OCI-M2 (cell line): ENCODE measurements around the gene CAMTA1.
"Not testable (repeated sequence)": the region's sequence is repeated elsewhere in the genome, so short reads cannot be mapped to it uniquely, and the experiment has no call there.

ENCODE experiments used
- DNase-seq: peaks from one replicate; lab custom pipeline; 2025; ENCODE audit not compliant: unreplicated experiment; lab: John Stamatoyannopoulos, UW

The CAMTA1 gene

DNA sequence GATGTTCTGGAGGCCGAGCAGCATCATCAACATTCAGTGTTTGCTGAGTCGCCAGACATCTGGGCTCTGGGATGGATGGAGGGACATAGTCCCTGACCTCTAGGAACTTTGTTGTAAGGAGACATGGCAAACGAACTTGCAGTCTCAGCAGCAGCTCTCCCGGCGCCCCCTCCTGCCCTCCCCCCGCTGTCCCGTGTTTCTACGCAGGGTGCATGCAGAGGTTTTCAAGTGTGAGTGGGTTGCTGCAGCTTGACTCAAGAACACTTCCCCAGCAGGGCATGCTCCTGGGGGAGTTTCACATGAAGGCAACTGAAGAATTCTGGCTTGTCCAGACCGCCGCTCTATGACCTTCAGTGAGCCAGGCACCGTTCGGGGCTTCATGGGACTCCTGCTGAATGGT is 121.9 kb downstream of the CAMTA1 start:
- DNase-seq = no peak

DNA sequence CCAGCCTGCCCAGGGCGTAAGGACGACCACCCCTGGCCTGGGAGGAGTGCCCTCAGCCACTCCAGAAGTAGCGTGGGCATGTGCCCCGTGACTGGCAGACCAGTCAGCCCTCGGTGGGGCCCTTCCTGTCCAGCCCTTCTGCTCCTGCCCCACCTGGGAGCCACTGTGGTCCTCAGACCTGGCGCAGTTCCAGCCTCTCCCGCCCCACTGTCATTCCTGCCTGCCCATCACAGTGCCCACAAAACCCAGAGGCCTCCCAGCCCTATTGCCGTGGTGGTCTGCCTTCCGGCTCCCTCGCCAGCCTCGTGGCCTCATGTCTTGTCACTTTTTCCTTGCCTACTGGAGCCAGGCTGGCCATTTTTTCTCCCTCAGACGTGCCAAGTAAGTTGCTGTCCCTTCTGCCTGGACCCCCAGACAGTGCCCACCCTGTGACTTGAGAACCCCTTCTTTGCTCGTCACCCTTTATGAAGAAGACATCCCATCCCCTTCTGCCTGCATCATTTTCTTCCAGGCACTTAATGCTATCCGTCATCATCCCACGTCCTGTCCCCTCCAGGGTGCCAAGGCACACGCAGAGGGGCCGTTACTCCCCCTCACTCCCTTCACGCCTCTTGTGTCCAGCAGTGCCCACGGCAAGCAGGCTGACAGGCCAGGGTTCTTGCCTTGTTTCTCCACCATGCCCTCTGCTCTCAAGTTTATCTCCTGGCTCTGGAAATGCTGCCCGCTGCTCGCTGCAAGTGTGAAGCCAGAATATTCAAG is 122.6 kb downstream of the CAMTA1 start:
- no peak for DNase-seq

DNA sequence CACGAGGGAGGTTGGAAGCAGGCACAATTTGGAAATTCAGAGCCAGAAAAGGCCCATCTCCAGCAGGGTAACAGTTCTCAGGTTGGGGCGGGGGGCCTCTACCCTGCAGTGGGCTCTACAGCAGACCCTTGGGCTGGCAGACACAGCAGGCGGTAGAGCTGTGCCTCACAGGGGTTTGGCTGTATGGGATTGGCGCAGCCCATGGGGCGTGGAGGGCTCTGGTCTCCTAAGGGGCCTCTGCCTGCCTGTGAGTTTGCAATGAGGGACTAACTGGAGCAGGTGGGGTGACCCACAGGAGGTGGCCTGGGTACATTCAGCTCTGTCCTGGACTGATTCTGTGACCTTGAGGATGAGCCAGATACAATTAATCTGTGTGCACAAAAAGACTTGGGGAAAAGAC is 124.1 kb downstream of the CAMTA1 start:
- DNase-seq = no peak

DNA sequence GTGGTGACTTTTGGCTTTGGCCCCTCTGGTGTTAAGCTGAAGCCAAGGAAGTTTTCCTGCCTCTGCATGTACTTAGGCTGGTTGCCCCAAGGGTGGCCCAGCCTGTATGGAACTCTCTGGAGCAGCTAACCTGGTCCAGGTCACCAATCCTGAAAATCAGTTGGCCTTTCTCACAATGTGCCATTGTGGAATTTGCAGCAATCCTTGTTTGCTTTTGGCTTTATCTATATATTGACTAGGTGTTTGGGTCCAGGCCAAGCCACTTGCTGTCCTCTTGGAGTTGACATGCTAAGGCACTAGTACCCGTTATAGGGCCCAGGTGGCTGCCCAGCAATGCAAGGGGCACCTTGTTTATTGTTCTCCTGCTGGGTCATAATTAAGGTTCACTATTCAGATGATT is 124.6 kb downstream of the CAMTA1 start:
- DNase-seq = no peak

DNA sequence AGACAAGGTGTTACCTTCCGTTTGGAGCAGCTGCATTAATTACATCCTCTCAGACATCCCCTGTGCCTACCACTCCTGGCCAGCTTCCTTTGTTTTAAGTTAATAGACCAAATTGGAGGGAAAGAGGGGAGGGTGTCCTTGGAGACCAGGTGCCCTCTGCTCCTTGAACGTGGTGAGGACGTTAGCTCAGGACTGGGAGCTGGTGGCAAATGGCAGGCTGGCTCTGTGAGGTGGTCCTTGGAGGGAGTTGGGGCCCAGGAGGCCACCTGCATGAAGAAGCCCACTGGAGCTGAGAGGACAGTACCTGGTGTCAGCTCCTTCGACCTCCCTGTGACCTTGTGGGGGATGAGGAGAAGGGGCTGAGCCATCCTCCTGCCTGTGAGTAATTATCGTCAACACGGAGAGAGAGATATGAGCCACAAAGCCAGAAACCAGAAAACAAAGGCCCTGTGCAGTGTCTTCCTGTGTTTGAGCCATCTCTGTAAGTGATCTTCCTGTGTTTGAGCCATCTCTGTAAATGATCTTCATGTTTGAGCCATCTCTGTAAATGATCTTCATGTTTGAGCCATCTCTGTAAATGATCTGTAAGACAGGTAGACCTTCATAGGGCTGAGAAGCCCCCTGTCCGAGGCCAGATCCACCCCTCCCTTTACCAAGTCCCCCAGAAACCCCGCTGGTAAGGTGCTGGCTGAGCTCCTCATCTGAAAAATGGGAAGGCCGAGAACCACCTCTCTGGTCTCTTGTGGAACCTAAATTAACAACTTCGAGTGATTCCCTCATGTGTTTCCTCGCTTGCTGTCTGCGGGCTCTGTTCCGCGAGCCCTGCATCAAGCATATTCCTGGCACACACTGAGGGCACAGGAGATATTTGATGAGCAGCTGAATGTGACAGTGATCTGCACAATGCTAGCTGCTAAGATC is 126.0 kb downstream of the CAMTA1 start:
- DNase-seq = no peak

DNA sequence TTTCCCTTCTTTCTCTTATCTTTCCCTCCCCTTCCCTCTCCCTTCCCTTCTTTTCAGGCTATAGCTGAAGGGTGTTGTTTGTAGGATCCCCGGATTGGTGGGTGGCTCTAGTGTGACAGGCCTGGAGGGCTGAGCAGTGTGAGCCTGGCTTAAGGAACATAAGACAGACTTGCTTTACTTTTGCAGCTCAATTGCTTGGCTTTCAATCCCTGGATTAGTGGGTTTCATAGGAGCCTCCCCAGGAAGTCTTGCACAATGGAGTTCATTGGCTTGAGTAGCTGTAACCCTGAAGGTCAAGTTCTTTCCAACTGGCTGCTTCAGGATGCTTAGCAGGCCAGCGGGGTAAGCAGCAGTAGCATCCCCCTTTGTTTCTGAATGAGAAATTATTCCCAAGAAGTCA is 126.7 kb downstream of the CAMTA1 start:
- DNase-seq = no peak

DNA sequence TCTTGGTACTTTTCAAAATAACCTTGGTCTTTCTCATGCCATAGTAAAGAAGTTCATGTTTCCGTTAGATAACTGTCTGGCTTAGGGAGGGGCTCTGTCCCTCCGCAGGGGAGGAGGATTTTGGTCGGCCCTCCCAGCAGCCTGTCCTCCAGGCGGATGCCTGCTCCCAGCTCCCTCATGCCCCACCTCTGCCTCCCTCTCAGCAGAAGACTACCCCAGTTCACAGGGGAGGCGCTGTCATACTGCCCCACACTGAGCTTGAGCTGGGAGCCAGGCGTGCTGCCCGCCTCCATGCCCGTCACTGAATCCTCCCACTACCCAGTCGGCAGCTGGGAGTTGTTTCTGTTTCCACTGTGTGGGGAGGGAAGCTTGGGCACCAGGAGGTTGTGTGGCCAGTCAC is 127.3 kb downstream of the CAMTA1 start:
- DNase-seq = no peak

DNA sequence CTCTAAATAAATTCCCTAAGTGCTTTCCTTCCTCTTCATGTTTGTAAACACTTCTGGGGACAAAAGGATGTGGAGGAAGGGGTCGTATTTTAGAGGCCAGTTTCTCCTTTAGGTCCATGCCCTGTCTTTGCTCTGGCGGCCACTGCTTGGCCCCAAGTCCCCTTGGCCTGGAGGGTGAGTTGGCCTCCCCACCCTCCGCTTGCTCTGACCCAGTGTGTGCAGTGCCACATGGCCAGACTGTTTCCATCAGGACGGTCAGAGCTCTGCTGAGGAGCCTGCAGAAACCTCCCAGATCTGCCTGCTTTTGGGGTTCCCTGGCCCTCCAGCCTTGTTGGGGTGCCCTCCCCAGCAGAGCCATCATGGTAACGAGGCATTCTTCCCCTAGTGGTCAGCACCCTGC is 127.8 kb downstream of the CAMTA1 start:
- no peak for DNase-seq

DNA sequence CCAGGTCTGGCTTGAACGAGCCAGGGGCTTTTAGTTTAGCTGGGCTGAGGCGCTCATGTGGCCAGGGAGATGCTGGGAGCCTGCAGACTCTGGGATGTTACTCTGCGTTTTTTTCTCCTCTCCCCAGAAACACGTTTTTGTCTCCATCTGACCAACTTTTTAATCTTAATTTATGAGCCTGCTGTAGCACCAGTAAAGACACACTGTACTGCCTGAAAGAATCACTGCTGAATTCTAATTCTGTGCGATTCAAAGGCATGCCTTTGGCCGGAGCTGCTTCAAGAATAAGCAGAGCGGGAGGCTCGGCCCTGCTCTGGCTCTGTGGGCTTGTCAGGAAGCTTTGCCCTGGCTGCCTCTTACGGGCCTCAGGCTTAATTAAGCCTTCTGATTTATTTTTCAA is 129.5 kb downstream of the CAMTA1 start:
- no peak for DNase-seq

DNA sequence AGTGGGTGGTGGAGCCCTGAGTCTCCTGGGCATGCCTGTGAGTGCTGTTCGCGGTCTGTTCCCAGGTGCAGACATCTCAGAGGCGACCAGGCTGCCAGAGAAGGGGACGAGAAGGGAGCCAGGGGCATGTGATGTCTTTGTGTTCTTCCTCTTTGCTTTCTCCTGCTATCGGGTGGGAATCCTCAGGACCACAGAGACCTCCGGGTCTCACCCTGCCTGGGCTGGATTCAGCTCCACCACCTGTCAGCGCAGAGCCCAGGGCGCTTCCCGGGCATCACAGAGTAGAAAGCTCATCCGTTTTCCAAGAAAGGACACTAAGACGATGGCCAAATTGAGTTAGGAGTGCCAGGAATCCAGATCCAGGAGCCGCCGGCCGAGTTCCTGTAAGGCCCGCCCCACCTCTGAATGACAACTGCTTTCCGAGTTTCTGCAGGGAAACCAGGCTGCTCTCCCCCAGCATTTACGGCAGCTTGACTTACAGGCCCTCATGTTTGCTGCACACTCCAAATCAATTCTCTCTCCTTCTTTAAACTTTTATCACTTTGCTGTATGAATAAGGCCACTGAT is 130.8 kb downstream of the CAMTA1 start:
- DNase-seq = no peak

DNA sequence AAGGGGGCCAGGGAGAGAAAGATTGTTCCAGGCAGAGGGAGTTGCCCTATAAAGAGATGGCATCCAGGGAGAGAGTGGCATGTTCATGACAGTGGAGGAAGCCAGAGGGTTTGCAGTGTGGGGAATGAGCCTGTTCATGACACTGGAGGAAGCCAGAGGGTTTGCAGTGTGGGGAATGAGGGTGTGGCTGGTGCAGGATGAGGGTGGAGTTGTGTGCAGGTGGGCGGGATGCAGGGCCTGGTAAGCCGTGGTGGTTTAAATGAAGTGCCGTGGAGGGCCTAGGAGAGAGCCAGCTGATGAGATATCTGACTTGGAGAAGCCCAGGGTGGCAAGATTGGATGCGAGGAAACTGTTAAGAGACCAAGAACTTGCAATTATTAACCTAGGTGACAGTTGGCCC is 131.8 kb downstream of the CAMTA1 start:
- DNase-seq = no peak

DNA sequence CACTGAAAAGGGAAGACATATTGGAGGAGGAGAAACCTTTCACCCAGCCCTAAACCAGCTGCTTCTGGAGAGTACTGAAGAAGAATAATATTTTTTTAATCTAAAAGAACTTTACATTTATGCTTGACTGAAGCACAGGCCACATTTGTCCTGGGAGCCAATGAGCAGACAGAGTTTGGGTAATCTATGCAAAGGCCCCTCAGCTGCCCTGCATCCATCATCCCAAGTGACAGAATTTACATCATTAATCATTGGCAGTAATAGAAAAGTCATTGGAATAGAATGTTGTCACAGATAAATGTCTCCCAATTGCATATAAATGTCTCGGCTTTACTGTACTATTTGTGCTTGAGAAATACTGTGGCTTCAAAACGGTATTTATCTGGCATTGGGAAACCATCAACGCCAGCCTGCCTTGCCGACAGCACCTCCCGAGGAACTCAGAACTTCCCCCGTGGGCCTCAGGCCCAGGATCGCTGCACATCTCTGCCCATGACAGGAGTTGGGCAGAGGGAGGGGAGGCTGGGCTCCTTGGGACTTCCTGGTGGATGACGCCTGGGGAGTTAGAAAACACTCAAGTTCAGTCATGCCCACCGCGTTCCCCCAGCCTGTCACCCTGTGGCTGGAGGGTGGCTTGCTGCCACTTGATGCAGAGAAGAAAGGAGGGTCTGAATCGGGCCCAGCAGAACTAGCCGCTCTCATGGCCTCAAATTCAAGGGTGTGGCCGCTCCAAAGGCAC is 133.1 kb downstream of the CAMTA1 start:
- DNase-seq = no peak

DNA sequence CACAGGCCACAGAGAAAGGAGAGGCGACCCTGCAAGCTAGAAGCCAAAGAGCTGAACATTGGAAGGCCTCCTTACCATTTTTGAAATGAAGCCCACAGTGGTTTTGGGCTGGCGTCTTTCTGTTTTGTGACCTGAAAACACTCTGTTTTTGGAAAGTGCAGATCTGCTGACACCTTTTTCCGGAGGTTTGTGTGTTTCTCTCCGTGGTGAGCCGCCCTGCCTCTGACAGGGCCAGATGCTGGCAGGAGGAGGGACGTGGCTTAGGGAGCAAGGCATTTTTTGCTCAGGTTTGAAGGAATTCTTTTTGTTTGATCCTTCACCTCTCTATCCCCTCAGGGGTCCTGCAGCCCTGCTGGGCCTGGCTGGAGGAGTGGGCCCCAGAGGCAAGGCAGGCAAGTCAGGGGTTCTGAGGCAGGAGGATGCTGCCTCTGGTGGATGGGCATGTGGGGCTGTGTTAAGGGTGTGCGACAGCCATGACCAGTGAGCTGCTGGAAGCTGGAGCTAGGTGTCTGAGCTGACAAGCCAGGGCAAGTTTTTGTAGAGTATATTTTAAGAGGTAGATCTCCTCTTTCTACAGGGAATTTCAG is 133.8 kb downstream of the CAMTA1 start:
- no peak for DNase-seq

DNA sequence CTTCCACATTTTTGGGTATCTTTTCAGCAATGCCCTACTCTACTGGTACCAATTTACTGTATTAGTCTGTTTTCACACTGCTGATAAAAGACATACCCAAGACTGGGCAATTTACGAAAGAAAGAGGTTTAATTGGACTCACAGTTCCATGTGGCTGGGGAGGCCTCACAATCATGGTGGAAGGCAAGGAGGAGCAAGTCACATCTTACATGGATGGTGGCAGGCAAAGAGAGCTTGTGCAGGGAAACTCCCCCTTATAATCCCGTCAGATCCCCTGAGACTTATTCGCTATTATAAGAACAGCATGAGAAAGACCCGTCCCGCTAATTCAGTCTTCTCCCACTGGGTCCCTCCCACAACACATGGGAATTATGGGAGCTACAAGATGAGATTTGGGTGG is 136.3 kb downstream of the CAMTA1 start:
- DNase-seq = not testable (repeated sequence)

DNA sequence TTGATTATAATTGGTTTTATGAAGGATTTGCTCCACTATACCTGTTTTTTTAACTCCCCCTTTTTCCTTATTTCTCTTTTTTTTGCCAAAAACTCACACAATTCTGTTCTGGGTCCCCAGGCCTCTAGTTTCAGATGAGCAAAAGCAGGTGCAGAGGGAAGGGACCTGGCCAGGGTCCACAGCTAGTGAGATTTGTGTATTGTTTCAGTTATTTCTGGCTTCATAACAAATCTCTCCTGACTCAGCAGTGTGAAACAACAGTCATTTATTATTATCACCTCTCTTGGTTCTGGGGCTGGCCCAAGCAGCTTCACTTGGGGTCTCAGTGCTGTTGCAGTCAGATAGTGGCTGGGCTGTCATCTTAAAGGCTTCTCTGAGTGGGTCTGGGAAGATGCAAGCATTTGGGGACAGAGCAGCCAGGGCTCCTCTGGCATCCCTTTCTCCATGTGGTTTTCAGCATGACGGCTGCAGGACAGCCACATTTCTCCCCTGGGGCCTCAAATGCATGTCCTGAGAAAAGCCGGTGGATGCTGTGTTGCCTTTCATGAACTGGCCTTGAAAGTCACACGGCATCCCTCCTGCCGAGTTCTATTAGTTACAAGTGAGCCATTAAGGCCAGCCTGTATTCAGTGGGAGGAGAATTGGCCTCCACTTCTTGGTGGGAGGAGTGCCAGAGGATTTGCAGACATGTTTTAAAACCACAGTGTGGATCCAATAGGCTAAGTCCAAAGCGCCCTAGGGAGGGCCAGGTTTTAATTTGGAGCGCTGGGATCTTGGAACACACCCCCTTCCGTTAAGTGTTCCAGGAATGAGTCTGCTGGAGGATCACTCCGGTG is 137.1 kb downstream of the CAMTA1 start:
- no peak for DNase-seq

DNA sequence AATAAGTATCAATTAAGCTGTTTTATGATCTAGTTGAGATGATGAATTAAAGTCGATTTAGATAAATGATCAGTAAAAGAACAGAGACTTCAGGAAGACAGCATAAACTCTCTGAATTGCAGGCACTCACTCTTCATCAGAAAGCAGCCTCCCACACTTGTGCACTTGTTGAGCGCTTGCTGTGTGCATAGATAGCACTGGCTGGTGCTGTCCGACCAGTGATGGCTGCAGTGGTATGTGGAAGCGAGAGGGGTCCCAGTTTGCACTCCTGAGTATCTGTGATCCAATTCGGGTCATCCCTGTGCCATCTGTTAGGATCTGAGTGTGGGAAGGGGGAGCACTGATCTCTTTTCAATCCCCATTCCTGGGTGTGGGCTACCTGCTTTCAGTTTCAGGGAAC is 137.8 kb downstream of the CAMTA1 start:
- DNase-seq = no peak

DNA sequence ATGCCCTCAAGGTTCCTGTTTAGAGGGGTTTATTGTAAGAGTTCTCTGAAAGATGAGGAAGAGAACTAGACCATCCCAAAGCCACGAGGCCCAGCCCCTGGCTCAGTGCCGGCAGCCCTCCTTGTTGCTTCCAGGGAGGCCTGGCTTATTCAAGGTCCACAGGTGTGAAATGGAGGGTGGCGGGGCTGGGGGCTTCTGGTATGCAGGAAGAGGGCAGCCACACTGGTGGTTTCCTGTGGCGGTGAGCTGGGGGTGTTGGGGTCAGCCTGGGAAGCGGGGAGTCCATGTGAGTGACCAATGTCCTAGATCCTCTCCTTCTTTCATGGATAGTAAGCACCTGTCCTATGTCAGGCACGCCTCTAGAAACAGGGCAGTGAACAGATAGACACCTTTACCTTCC is 138.2 kb downstream of the CAMTA1 start:
- no peak for DNase-seq

DNA sequence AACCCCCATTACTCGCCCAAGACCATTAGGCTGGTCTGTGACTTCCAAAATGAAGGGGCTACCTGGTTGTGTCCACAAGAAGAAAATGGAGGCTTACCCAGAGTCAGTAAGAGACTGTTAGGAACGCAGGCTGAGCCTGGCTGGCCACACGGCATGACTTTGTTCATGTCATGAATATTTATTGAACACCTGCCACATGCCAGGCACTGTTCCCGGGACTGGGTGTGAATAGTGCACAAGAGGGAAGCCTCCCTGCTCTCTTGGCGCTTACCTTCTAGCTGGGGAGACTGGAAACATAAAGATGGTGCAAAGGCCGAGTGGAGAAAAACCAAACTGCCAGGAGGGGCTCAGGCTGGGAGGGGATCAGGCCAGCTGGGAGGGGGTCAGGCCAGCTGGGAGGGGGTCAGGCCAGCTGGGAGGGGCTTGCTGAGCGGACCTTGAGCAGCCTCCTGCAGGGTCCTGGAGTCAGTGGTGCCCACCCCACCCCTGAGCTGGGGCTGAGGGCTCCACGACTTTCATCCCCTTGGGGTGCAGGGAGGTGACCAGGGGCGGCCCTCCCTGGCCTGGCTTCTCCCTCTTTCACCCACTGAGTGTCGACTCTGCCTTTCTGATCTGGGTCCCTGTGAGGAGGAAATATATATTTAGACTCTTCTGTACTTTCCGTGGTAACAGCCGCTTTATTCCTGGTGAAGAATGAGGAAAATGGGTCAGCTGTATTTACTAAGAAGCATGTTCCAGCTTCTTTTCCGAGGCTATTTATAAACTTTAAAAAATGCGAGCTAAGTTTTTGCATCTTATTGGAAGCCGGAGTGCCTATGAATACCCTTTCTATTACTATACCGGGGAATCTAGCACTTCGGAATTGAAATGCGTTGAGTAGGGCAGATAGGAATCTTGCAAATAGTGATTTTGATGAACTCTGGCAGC is 139.0 kb downstream of the CAMTA1 start:
- no peak for DNase-seq

DNA sequence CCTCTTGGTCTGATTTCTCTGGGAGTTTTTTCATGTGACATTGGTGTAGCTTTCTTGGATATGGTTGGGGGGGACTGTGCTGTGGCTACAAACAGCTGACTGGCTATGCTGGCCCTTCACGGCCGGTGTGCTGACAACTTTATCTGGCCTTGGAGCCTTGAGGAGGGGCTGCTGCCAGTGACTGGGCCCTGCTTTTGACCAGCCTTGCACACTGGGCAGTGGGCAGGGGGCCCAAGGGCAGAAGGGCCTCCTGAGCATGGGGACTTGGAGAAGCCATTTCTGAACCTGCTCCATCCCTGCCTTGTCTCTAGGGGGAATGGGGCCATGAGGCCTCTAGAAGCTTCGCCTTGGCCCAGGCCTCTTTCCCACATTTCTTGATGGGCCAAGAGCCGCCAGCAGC is 139.6 kb downstream of the CAMTA1 start:
- no peak for DNase-seq
